H1 (cell line): Measurements from ENCODE around the gene ZDHHC20. TPM values are rescaled to one million over a fixed set of nuclear protein-coding genes. Genes with fewer than 3 reads are reported as not detected.

Experiments used
- CTCF ChIA-PET: fragments of 300-600 bp; sonication (Branson Sonifier 250); formaldehyde crosslinking; loops from one replicate; lab custom pipeline; 2021; ENCODE audit not compliant: partially characterized antibody; lab: Charles Lee
- POLR2A ChIA-PET: fragments of 300-600 bp; sonication (Branson Sonifier 250); formaldehyde crosslinking; loops from one replicate; lab custom pipeline; 2021; ENCODE audit warnings: inconsistent platforms; ENCODE audit not compliant: partially characterized antibody; lab: Charles Lee
- DNase-seq, 2 experiments: peaks; one replicate each; pipeline versions ENCODE4 v3.0.0 to v3.0.0-alpha.2; 2010 to 2022; ENCODE audit warnings: low spot score in 2 of 2, low read depth in 1 of 2, mixed read lengths in 1 of 2
- FAIRE-seq: peaks from 2 replicates; lab custom pipeline; 2011; peaks lifted over from hg19 to GRCh38; lab: Jason Lieb, UNC
- H2AFZ ChIP-seq: 2 replicates; pipeline ENCODE4 v1.8.1; 2012; ENCODE audit warnings: low read length, inconsistent platforms
- H2AK5ac ChIP-seq: 2 replicates; pipeline ENCODE4 v1.6.1; 2013; ENCODE audit warnings: low read depth, low read length
- H2BK120ac ChIP-seq: replicated peaks from 2 replicates; pipeline ENCODE3; 2013; ENCODE audit warnings: low read depth, low read length, inconsistent platforms
- H2BK12ac ChIP-seq: 2 replicates; pipeline ENCODE4 v1.6.1; 2013; ENCODE audit warnings: low read depth, low read length
- H2BK15ac ChIP-seq: 2 replicates; pipeline ENCODE4 v1.6.1; 2013; ENCODE audit warnings: low read length
- H2BK20ac ChIP-seq: 2 replicates; pipeline ENCODE4 v1.6.1; 2013; ENCODE audit warnings: low read length
- H2BK5ac ChIP-seq: 2 replicates; pipeline ENCODE4 v1.6.1; 2013; ENCODE audit warnings: low read depth, low read length
- H3K14ac ChIP-seq: 2 replicates; pipeline ENCODE4 v1.6.1; 2013; ENCODE audit warnings: inconsistent platforms; ENCODE audit not compliant: insufficient read length
- H3K18ac ChIP-seq: 2 replicates; pipeline ENCODE4 v1.6.1; 2013; ENCODE audit warnings: low read length; ENCODE audit errors: extremely low read depth
- H3K23ac ChIP-seq: 2 replicates; pipeline ENCODE4 v1.6.1; 2013; ENCODE audit warnings: inconsistent platforms; ENCODE audit not compliant: insufficient read length
- H3K23me2 ChIP-seq: 2 replicates; pipeline ENCODE4 v1.6.1; 2013; ENCODE audit warnings: low read depth, low read length
- H3K27ac ChIP-seq: 2 replicates; pipeline ENCODE4 v1.6.1; 2011; ENCODE audit warnings: low read depth, low read length, inconsistent platforms
- H3K27me3 ChIP-seq, 4 experiments: replicated peaks in 1 of 4; 1 replicate in 1 of 4; 2 replicates in 3 of 4; pipeline versions ENCODE4 v1.6.1 to v1.8.1; 2011 to 2013; ENCODE audit warnings: low read length in 3 of 4, mild to moderate bottlenecking in 3 of 4, inconsistent platforms in 2 of 4, mixed read lengths in 2 of 4, moderate library complexity in 1 of 4; ENCODE audit not compliant: control insufficient read depth in 3 of 4, insufficient read depth in 3 of 4; ENCODE audit errors: extremely low read depth in 1 of 4
- H3K36me3 ChIP-seq, 4 experiments: 2 replicates each; pipeline versions ENCODE4 v1.6.1 to v1.8.1; 2011 to 2013; ENCODE audit warnings: mild to moderate bottlenecking in 4 of 4, low read length in 3 of 4, moderate library complexity in 2 of 4, control low read depth in 1 of 4, inconsistent platforms in 1 of 4; ENCODE audit not compliant: insufficient read depth in 4 of 4, control insufficient read depth in 2 of 4
- H3K4ac ChIP-seq: replicated peaks from 2 replicates; pipeline ENCODE3; 2013; ENCODE audit warnings: low read length, low read depth, mixed read lengths, inconsistent platforms; ENCODE audit not compliant: insufficient read length
- H3K4me1 ChIP-seq, 4 experiments: replicated peaks in 1 of 4; 1 replicate in 1 of 4; 2 replicates in 3 of 4; pipeline versions ENCODE4 v1.6.1 to v1.8.1; 2011 to 2013; ENCODE audit warnings: low read length in 3 of 4, inconsistent platforms in 2 of 4, mixed read lengths in 1 of 4; ENCODE audit not compliant: insufficient read depth in 4 of 4, control insufficient read depth in 3 of 4
- H3K4me2 ChIP-seq, 2 experiments: 2 replicates each; pipeline versions ENCODE4 v1.6.1 to v1.8.1; 2011 to 2013; ENCODE audit warnings: low read depth in 2 of 2, low read length in 2 of 2, control low read depth in 1 of 2, inconsistent platforms in 1 of 2, mild to moderate bottlenecking in 1 of 2; ENCODE audit not compliant: insufficient read depth in 1 of 2
- H3K4me3 ChIP-seq, 4 experiments: fragments of 200-600, 300-600 bp in 1 of 4; sonication (generic), shearing (Covaris generic), sonication (Bioruptor Twin) in 1 of 4; 2 replicates each; pipeline versions ENCODE4 v1.5.1 to v1.8.1; 2011 to 2016; ENCODE audit warnings: low read length in 4 of 4, low read depth in 3 of 4, control low read depth in 2 of 4, inconsistent platforms in 2 of 4, mild to moderate bottlenecking in 2 of 4, mixed read lengths in 1 of 4, moderate library complexity in 1 of 4; ENCODE audit not compliant: insufficient read depth in 2 of 4; ENCODE audit errors: extremely low read depth in 1 of 4
- H3K56ac ChIP-seq: replicated peaks from 2 replicates; pipeline ENCODE3; 2013; ENCODE audit warnings: low read depth, mild to moderate bottlenecking, mixed read lengths, low read length, inconsistent platforms; ENCODE audit not compliant: insufficient read length
- H3K79me1 ChIP-seq: 2 replicates; pipeline ENCODE4 v1.6.1; 2013; ENCODE audit warnings: low read depth, low read length, control low read depth
- H3K79me2 ChIP-seq, 2 experiments: 2 replicates each; pipeline versions ENCODE4 v1.6.1 to v1.8.1; 2012 to 2013; ENCODE audit warnings: low read length in 2 of 2, mild to moderate bottlenecking in 2 of 2, inconsistent platforms in 1 of 2; ENCODE audit not compliant: insufficient read depth in 2 of 2, control insufficient read depth in 1 of 2
- H3K9ac ChIP-seq, 4 experiments: replicated peaks in 1 of 4; 1 replicate in 1 of 4; 2 replicates in 3 of 4; pipeline versions ENCODE4 v1.6.1 to v1.8.1; 2011 to 2013; ENCODE audit warnings: low read depth in 3 of 4, low read length in 3 of 4, control low read depth in 2 of 4, mild to moderate bottlenecking in 2 of 4, moderate library complexity in 2 of 4, inconsistent platforms in 1 of 4; ENCODE audit errors: extremely low read depth in 1 of 4
- H3K9me3 ChIP-seq, 2 experiments: 2 replicates each; pipeline versions ENCODE4 v1.6.1 to v1.8.1; 2012 to 2013; ENCODE audit warnings: mild to moderate bottlenecking in 2 of 2, moderate library complexity in 2 of 2, control low read depth in 1 of 2, inconsistent platforms in 1 of 2, low read depth in 1 of 2, low read length in 1 of 2, mixed read lengths in 1 of 2; ENCODE audit not compliant: insufficient read depth in 2 of 2
- H4K20me1 ChIP-seq, 2 experiments: replicated peaks in 1 of 2; 2 replicates each; pipeline versions ENCODE3 to v1.8.1; 2011 to 2013; ENCODE audit warnings: inconsistent platforms in 2 of 2, low read length in 2 of 2, mild to moderate bottlenecking in 1 of 2; ENCODE audit not compliant: insufficient read depth in 2 of 2, control insufficient read depth in 1 of 2
- H4K5ac ChIP-seq: 2 replicates; pipeline ENCODE4 v1.6.1; 2013; ENCODE audit warnings: low read length, low read depth, mixed read lengths, inconsistent platforms; ENCODE audit not compliant: insufficient read length
- H4K8ac ChIP-seq: 2 replicates; pipeline ENCODE4 v1.8.0; 2013; ENCODE audit warnings: mild to moderate bottlenecking, moderate library complexity, low read length, inconsistent platforms; ENCODE audit not compliant: insufficient read depth; ENCODE audit errors: extremely low read depth
- H4K91ac ChIP-seq: replicated peaks from 2 replicates; pipeline ENCODE3; 2013; ENCODE audit warnings: low read length, mixed read lengths, inconsistent platforms; ENCODE audit not compliant: insufficient read length
- ASH2L ChIP-seq: fragments of 200-600, 300-600 bp; sonication (generic); IDR thresholded peaks from one replicate; pipeline ENCODE4 v1.7.1; 2017; ENCODE audit warnings: low read length
- ATF3 ChIP-seq: IDR thresholded peaks from 2 replicates; pipeline ENCODE4 v1.6.1; 2011; ENCODE audit warnings: low read depth, mild to moderate bottlenecking, low read length; ENCODE audit not compliant: insufficient read depth
- CHD2 ChIP-seq: IDR thresholded peaks from 2 replicates; pipeline ENCODE4 v1.6.1; 2012; ENCODE audit warnings: low read length, improper control_type of control experiment
- CTBP2 ChIP-seq: IDR thresholded peaks from 2 replicates; pipeline ENCODE4 v1.7.0; 2011; ENCODE audit warnings: borderline replicate concordance, mild to moderate bottlenecking, moderate library complexity, mixed read lengths, low read length; ENCODE audit not compliant: insufficient read depth, insufficient read length
- EZH2 ChIP-seq: fragments of 200-600 bp; sonication (generic); IDR thresholded peaks from 2 replicates; pipeline ENCODE4 v1.7.1; 2012; ENCODE audit warnings: low read depth, mild to moderate bottlenecking, moderate library complexity, low read length, inconsistent platforms; ENCODE audit not compliant: severe bottlenecking
- FOSL1 ChIP-seq: IDR thresholded peaks from 2 replicates; pipeline ENCODE4 v1.6.1; 2011; ENCODE audit warnings: mild to moderate bottlenecking, low read depth, low read length, moderate library complexity; ENCODE audit not compliant: insufficient read depth
- GABPA ChIP-seq: IDR thresholded peaks from 2 replicates; pipeline ENCODE4 v1.6.1; 2011; ENCODE audit warnings: mild to moderate bottlenecking, low read length, moderate library complexity, borderline replicate concordance; ENCODE audit not compliant: insufficient read depth
- GTF2F1 ChIP-seq: IDR thresholded peaks from 2 replicates; pipeline ENCODE4 v1.6.1; 2012; ENCODE audit warnings: low read depth, low read length, improper control_type of control experiment, borderline replicate concordance
- POLR2A ChIP-seq, 2 experiments: IDR thresholded peaks; 1 replicate in 1 of 2; 2 replicates in 1 of 2; pipeline ENCODE4 v1.6.1; 2011; ENCODE audit warnings: low read depth in 2 of 2, low read length in 2 of 2, mild to moderate bottlenecking in 2 of 2; ENCODE audit errors: control extremely low read depth in 1 of 2
- RBBP5 ChIP-seq: IDR thresholded peaks from 2 replicates; pipeline ENCODE4 v1.7.1; 2012; ENCODE audit warnings: low read depth, mild to moderate bottlenecking, inconsistent platforms, low read length, moderate library complexity, borderline replicate concordance
- RFX5 ChIP-seq: IDR thresholded peaks from 2 replicates; pipeline ENCODE4 v1.6.1; 2011; ENCODE audit warnings: low read depth, low read length, improper control_type of control experiment, borderline replicate concordance
- SAP30 ChIP-seq: fragments of 300-600 bp; sonication (generic); IDR thresholded peaks from 2 replicates; pipeline ENCODE4 v1.7.1; 2012; ENCODE audit warnings: low read length, moderate library complexity, mild to moderate bottlenecking, inconsistent platforms; ENCODE audit not compliant: insufficient read depth, insufficient replicate concordance
- SP4 ChIP-seq: IDR thresholded peaks from 2 replicates; pipeline ENCODE4 v1.6.1; 2012; ENCODE audit warnings: low read length, inconsistent platforms
- TCF12 ChIP-seq: IDR thresholded peaks from 2 replicates; pipeline ENCODE4 v1.6.1; 2011; ENCODE audit warnings: low read depth, mild to moderate bottlenecking, low read length
- polyA plus RNA-seq, 7 experiments: library from polyadenylated mRNA; depleted of rRNA in 3 of 7; stranded (reverse) in 5 of 7; unstranded in 2 of 7; fragments of >200 nt in 5 of 7; fragments of 200-250 nt in 2 of 7; gene quantifications; 1 replicate in 5 of 7; 2 replicates in 1 of 7; 4 replicates in 1 of 7; pipeline versions ENCODE4 v1.2.1 to v1.2.3, GENCODE V29; 2011 to 2013; ENCODE audit warnings: missing spikeins in 2 of 7, mixed read lengths in 2 of 7
- total RNA-seq: library from RNA; stranded (reverse); fragmentation: NEBNext Ultra II Directional; extraction: Animal tissue kit (Norgen Biotek cat#: 25700); gene quantifications from 2 replicates; pipeline ENCODE4 v1.2.1, GENCODE V29; 2021

ZDHHC20 gene
- total and polyA plus RNA-seq, 2 of the 8 experiments (the other 6 are each of a cell fraction or from before 2014, with no cell fraction given) = 16.4 to 89.0 TPM

GRCh38 chr13:21470785-21471184, 11.7 kb upstream of the ZDHHC20 start:
- TF ChIP-seq RFX5 = no peak
- TF ChIP-seq FOSL1 = no peak
- TF ChIP-seq ATF3 = no peak
- no peak for TF ChIP-seq RBBP5
- TF ChIP-seq ASH2L = no peak
- no peak for TF ChIP-seq EZH2
- no peak for TF ChIP-seq GABPA
- TF ChIP-seq CTBP2 = no peak
- TF ChIP-seq SP4 = no peak
- TF ChIP-seq TCF12 = no peak
- no peak for TF ChIP-seq POLR2A (IDR thresholded peaks at IDR 0.05; ENCODE audit: control extremely low read depth in 1 of 2, low read depth in 2 of 2, low read length in 2 of 2)
- no peak for TF ChIP-seq GTF2F1
- TF ChIP-seq SAP30 = no peak
- no peak for TF ChIP-seq CHD2
- TF ChIP-seq, all 59 proteins: peak for 0
- FAIRE-seq (no peak), DNase-seq (no peak)
- Histone ChIP-seq H4K20me1 (no peaks in the 10 kb centered on the region), H4K8ac (no peak overlapping the region), H3K14ac (no peak overlapping the region), H3K56ac (no peak overlapping the region), H3K4ac (no peak overlapping the region), H3K18ac (no peak overlapping the region), H3K27ac (no peak overlapping the region), H3K9me3 (no peaks in the 10 kb centered on the region), H3K23ac (no peak overlapping the region), H3K79me1 (no peaks in the 10 kb centered on the region), H3K4me2 (no peak overlapping the region), H4K91ac (no peak overlapping the region), H2BK15ac (no peak overlapping the region), H3K36me3 (no peaks in the 10 kb centered on the region), H2BK20ac (no peak overlapping the region), H3K23me2 (no peaks in the 10 kb centered on the region), H3K79me2 (no peaks in the 10 kb centered on the region), H3K4me1 (peaks cover 0 to 8% (median 3%) of the 10 kb centered on the region in 4 experiments; a peak in 3 of 7 replicates), H3K9ac (no peak overlapping the region), H4K5ac (no peak overlapping the region), H2AK5ac (no peak overlapping the region), H3K4me3 (no peak overlapping the region), H3K27me3 (no peaks in the 10 kb centered on the region), H2BK5ac (no peak overlapping the region), H2BK120ac (no peak overlapping the region), H2BK12ac (no peak overlapping the region), H2AFZ (no peak overlapping the region)
- CTCF ChIA-PET = interaction anchor here (0.6 to 1.5 kb wide), 2 partner anchors 168 to 211 kb away, joined by 3 to 4 read pairs; no protein-coding TSS in a partner anchor
- POLR2A ChIA-PET = no interaction called here
